Dedifferentiated amniotic fluid mesenchymal stem cell (primary cell): ENCODE results near the gene TBRG4.
"Not testable (repeated sequence)": the region's sequence is repeated elsewhere in the genome, so short reads cannot be mapped to it uniquely, and the experiment has no call there.

Experiments
- DNase-seq: peaks from one replicate; pipeline ENCODE4 v3.0.0-alpha.2; 2016; ENCODE audit errors: extremely low spot score

The TBRG4 gene

DNA sequence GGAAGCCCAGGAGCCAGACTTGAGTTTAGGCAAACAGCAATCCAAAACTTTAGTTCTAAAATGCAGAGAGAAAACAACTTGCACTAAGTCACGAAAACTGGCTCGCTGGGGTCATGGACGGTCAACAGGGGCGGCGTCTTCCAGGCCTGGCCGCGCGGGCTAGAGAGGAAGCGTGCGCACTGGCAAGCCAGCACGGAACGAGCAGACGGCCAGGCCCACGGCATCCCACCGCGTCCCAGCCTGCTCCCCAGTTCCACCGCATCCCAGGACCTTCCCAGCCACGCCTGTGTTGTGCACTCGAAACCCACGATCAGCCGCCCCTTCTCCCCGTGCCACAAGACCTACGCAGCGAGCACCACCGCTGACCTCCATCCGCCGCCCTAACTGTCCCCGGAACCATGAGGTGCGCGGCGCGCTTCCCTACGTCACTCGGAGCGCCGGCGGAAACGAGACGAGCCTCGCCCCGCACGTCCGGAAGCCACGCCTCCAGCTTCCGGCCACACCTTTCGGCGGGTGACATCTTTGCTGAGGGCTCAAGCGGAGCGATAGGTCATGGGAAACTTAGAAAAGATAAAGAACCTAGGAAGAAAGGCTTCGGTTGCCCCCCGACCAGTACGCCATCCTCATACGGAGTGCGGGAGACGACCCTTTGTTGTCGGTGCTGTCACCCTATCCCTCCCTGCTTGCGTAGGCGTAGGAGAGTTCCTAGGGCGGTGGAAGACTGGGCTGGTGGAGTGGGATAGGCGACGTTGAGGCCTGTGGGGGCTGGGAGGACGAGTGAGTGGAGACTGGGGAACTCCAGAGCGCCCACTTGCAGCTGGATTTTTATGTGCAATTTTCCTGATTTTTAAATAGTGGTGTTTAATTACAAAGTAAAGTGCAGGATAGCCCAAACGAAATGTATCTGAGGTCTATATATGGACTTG, at the start of gene TBRG4:
Gene TBRG4, minus strand, starts transcription at position 400 of the 926 bp plus-strand sequence. CDS start 2,460 bp downstream, outside the sequence.
- peak; percentile 94 for DNase-seq

DNA sequence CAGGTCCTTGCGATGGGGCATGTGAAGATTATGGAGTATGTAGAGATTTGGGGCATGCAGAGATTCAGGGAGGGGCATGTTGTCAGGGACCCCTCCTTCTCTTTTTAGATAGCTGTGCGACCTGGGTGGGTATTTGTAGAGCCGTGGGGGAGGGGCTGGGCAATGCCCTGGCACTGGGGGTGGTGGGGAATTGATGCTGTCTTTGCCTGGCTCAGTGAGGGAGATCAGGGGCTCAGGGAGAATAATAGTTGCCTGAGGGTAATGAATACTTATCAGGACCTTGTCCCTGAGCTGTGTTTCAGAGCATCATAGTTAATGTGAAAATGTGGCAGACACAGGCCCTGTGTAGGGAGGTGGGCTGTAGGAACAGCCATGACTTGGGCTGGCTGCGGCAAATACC, 49.6 kb upstream of the TBRG4 start:
- no peak for DNase-seq

DNA sequence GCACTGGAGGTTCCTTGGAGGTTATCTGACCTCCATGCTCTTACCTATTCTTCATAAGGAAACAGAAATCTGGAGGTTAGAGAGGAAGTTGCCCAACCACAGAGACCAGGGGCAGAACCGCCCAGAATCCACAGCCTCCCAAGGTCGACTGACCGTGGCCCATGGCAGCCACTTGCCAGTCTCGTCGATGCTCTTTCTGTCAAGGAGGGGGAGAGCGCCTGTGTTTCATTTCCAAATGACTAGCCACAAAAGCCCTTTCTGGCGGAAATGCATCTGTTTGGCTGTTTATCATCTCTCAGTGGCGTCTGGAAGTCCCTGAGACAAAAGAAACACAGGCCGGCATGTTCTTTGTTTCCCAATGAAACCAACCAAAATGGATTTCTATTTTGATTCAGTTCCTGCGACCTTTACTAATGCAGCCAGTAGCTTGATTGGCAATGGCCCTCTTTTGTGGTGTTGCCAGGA, 49.0 kb upstream of the TBRG4 start:
- DNase-seq = no peak

DNA sequence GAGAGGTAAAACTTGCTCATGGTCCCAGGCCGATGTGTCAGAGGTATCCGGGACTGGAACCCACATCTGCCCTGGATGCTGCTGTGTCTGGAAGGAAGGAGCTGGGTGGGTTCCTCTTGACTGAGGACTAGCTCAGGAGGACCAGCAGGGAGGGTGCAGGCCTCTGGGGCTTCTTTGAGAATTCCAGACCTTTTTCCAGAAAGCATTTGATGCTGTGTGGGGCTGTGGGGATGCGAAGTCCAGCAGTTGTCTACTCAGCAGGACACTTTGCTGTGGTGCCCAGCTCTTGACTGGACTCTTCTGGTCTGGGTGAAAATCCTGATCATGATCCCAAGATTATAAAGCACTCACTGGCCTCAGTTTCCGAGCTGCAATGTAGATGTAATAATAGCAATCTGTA, 47.8 kb upstream of the TBRG4 start:
- DNase-seq = no peak

DNA sequence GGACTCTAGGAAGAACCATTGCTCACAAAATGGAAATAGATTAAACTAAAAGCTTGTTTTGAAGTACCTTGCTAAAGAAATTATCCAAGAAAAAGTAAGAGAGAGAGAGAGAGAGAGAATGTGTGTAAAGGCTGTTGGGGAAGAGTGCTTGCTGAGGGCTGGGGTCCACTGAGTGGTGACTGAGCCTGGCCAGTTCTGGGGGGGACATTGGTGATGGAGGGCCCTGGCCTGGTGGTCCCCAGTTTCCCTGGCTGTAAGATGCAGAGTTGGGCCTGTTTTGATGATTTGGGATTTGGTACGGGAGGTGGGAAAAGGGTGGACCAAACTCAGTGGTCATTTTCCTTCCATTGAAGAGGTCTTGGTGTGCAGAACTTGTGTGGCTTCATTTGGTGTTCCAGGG, 47.0 kb upstream of the TBRG4 start:
- DNase-seq = no peak

DNA sequence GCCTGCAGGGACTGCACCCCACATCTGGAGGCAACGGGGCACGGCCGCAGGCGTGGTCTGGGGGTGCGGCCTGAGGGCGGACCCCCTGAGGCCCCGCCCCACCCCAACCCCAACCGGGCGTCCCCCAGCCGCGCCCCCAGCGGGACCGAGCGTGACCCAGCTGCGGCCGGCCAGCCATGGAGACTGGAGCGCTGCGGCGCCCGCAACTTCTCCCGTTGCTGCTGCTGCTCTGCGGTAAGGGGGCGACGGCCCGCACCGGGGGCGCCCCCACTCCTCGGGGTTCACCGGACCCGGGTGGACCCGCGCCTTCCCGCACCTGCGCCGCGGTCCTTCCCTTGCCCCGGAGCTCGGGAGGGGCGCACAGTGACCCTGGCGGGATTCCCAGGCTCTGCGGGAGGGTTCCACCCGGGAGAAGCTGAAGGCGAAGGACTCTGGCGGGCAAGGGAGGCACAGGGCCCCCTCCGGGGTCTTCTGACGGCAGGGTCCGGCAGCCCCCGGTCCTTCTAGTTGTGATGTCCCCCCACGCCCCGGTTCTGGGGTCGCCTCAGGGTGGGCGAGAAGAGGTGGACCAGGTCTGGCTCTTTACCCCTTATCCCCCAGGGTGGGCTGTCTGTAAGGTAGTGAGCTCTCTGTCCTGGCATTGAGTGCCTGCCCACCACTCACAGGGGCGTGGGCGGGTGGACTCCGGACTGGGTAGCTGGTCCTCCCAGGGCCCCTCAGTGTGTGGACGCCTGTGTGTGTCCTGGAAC, 46.3 kb upstream of the TBRG4 start, which contains the start of gene RAMP3:
Gene RAMP3, plus strand, starts transcription at position 139 of the 749 bp plus-strand sequence. Its CDS starts 38 bp downstream, at position 177.
- DNase-seq = no peak

DNA sequence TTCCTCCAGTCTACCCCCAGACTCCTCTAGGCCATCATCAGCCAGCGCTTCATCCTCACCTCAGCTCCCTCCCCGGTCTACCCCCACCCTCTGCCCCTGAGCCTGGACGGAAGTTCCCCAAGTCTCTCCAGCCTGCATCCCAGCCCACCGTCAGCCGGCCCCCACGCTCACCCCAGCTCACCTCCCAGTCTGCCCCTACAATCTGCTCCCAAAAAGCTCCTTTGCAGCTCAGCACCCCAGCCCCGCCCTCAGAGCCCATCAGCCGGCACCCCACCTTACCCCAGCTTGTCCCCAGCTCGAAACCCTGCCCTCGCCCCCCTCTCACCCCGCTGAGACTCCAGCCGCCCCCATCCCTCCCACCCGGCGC, 45.8 kb upstream of the TBRG4 start:
- no peak for DNase-seq

DNA sequence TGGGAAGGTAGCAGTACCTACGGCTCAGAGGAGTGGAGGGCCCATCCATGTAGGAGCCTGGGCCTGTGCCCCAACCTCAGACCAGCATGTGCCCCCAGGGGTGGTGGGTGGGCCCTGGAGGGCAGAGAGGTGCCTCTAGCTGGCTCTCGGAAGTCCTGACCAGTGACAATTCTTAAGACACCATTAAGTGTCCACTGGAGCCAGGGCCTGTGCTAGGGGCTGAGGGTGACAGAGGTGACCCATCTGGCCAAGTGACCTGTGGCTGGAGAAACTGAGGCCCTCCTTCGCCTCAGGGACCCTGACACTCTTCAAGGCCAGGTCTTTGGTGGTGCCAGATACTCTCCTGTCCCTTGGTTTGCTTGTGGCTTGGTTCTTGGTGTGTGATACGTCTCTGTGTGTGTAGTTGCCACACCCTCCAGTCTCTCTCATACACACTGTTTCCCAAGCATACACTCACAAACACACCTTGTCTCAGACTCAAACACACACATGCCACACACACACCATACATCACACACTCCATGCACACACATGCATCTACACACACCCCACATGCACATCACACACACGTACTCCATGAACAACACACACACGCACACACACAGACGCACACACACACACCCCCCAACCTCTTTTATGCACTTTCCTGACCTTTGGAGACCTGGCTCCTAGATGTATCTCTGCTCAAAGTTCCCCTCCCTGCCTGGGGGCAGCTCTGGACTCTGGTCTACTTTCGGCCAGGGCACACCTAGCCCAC, 45.2 kb upstream of the TBRG4 start:
- no peak for DNase-seq

DNA sequence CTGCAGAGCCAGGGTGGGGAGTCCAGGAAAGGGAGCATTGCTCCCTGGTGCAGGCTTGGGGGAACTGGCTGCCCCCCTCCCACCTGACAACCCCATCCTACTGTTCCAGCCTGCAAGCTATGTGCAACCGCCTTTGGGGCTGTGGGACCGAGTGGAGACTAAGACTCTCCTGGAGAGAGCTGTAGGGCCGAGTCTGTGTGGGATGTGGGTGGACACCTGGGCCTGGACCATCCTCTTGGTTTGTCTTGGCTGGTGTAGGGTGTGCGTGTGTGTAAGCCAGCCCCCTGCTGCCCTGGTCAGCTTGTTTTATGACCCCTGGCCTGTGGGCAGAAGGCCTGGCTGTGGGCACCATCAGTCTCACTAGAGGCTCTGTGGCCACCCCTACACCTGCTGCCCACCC, 44.4 kb upstream of the TBRG4 start:
- no peak for DNase-seq

DNA sequence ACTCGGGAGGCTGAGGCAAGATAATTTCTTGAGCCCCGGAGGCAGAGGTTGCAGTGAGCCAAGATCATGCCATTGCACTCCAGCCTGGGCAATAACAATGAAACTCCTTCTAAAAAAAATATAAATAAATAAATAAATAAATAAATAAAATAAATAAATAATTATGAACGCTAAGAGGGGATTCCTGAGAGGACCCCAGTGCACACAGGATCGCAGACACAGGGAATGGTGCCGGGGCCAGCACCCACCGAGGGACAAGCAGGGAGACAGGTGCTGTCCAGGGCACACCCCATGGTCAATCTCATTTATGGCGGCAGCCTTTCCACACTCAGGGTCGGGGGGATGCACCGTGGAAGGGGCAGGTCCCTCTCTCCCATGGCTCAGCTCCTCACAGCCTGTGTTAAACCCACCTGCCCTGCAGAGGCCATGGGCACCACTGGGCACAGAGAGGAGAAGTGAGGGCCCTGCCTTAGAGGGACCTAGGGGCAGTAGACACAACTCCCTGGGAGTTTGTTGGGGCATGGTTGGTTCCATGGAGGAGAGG, 43.9 kb upstream of the TBRG4 start:
- no peak for DNase-seq

DNA sequence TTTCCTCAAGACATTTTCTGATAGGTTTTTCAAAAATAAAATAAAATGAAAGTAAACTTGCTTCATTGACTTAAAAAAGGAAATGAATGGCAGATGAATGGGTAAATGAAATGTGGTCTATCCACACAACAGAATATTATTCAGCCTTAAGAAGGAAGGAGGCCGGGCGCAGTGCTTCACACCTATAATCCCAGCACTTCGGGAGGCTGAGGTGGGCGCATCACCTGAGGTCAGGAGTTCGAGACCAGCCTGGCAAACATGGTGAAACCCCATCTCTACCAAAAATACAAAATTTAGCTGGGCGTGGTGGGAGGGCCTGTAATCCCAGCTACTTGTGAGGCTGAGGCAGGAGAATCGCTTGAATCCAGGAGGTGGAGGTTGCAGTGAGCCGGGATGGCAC, 42.4 kb upstream of the TBRG4 start:
- not testable (repeated sequence) for DNase-seq

DNA sequence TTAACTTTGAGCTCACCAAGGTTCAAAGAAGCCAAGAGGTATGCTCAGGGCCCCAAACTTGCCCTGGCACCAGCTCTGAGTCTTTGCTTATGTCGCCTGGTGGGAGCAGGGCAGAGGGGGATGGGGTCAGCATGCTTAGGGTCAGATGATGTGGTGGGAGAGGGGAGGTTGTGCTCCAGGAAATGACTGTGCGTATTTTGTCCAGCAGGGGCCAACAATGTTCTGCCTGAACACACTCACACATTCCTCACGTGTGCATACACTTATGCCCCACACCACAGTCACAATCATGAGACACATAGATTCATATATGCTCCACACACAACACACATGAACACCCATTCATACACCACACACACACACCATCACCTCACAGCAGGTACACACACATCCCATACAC, 41.7 kb upstream of the TBRG4 start:
- DNase-seq = no peak

DNA sequence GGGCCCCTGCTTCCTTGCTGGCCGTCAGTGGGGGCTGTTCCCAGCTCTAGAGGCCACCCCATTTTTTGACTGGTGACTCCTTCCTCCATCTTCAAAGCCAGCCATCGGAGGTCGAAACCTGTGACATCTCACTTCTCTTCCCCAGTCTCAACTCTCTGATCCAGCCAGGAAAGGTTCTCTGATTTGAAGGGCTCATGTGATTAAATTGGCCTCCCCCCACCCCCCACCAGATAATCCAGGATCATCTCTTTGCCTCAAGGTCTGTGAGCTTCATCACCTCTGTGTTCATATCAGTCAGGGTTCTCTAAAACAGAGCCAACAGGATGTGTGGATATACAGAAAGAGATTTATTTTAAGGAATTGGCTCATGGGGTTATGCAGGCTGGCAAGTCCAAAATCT, 40.5 kb upstream of the TBRG4 start:
- DNase-seq = no peak

DNA sequence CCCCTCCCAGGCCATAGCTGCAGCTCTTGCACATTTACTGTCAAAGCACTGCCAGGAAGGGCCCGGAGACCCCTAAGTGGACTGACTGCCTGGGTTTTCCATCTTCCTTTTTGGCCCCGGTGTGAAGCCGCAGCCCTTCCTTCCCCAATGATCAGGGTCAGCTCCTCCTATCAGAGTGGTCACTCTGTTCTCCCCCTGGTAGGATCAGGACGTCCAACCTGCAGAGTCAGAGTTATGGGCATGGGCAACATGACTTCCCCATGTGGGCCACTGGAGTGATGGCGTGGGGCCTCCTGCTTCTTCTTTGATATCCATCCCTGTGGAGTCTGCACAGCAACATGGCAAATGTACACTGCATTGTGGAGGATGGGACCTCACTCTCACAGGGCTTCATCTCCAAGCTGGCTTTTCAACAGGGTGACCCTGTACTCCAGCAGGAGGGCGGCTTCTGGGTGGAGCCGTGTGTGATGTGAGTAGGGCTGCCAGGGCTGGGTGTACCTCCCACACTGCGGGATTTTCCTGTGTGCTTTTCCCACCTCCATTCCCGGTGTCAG, 39.7 kb upstream of the TBRG4 start:
- no peak for DNase-seq

DNA sequence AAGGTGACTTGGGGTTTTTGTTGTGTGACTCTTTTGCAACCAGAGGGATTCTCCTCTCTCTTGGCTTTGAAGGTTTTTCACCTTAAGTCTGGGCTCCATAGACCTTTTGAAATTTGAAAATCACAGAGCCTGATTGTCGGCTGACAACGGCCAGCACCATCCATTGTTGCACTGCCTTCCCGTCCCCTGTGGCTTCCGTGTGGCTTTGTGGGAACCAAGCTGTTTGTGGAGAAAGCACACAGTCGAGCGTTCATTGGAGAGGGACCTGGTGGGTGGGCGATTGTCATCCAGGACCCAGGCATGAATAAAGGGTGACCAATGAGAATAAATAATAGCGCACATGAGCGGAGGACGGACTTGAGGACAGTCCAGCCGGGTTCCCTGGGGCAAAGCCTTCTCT, 38.7 kb upstream of the TBRG4 start:
- DNase-seq = no peak

DNA sequence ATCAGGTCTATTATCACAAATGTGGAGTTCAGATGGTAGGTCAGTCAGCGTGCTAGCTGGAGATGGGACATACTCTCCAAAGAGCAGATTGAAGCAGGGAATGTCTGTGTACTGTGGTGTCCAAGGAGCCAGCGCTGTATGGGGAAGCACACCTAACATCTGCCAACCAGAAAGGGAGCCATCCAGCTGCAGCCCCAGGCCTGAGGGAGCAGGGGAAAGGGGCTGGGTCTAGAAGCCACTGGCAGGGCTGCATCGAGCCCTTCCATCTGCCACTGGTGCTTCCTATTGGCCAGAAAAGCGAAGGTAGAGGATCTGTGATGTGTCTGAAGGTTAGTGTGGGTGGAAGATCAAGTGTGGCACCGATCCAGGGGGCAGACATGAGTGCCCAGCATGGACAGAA, 38.1 kb upstream of the TBRG4 start:
- DNase-seq = no peak

DNA sequence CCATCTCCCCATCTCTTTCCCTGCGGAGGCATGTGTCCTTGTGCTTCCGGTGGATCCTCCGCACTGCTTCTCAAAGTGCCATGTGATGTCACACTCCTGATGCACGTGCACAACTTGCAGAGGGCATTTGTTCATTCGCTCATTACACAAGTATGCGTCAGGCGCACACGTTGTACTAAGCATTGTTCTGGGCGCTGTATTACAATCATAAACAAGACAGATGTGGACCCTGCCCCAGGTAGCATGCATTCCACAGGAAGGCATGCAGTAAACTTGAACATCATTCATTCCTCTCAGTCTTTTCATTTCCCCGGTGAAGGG, 37.1 kb upstream of the TBRG4 start:
- no peak for DNase-seq

DNA sequence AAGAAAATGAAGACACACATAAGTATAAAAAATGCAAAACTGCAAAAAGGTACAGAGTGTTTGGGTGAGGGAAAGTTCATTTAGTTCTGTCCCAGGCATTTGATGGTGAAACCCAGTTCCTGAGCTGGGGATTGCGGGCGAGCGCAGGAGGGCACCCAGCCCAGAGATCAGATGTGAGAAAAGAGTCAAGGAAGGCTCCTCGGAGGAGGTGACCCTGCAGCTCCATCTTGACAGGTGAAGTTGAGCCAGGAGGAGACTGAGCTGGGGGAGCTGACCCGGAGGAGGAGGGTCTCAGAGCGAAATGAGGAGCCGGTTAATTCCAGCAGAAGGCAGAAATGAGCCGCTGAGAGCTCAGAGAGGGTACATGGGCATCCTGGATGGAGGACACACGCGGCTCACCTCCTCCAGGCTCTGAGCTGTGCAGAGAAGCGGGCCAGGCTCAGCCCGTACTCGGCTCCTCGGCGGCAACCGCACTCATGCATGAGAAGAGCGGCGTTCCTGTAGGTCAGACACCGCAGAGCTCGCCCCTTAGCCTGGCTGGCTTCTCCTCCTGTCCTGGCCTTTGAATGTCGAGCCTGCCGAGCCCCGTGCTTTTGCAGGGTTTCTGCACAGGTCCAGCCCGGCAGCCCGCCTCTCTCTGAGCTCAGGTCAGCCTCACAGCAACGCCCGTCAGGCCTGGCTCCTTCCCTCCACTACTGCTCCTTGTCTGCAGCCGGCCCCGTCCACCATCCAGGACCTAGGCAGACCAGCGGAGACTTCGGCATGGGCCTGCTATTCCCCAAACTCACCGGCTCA, 36.6 kb upstream of the TBRG4 start:
- no peak for DNase-seq

DNA sequence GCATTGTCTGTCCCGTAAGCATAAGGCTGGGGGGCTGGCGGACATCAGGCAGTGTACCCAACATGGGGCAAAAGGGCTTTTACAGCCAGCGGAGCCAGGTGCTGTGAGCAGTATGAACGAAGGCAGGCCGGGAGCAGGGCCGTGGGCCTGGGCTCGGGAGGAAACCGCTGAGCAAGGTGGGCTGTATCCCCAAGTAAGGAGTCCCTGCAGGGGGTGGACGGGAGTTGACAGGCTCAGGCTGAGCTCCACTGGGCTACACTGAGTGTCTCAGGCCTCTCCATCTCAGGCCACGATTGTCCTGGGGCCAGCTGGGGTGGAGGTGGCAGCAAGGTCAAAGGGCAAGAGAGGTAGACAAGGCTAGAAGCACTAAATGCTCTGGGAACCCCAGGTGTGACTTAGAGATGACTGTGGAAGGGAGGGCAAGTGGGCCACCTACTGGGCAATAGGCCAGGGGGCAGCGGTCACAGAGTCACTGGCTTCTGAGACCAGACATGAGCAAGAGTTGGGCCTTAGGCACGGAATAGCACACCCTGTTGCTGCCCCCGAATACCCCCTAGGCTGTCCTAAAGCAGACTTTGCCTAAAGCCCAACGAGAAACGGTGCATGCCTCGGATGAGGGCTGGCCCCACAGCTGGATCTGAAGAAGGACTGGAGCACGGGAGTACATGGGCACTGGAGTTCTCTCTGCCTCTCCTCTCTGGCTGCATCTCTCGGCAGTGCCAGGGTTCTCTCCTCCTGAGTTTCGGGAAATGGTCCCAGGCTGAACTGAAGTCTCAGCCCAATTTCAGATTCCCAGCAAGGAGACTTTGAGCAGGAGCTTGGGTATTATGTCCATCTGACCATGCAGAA, 35.3 kb upstream of the TBRG4 start:
- DNase-seq = no peak

DNA sequence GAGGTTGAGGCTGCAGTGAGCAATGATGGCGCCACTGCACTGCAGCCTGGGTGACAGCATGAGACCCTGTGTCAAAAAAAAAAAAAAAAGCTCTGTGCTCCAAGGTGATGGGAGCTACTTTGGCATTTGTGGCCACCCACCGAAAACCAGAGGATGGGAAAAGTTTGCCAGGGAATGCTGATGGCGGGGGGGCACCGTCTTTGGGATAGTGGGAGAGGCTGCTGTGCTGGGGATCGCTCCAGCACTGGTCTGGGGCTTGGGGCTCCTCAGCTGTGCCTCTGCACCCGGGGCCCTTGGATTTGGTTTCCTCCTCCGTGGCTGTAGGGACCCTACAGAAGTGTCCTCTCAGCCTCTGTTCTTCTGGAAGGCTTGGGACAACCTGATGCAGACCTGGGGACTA, 34.4 kb upstream of the TBRG4 start:
- DNase-seq = no peak
